H1 (cell line): ENCODE results near the gene STRADB. TPM values are rescaled to one million over a fixed set of nuclear protein-coding genes. Genes with fewer than 3 reads are reported as not detected.
"Not testable (repeated sequence)": the region's sequence is repeated elsewhere in the genome, so short reads cannot be mapped to it uniquely, and the experiment has no call there.

Experiments used
- CTCF ChIA-PET: fragments of 300-600 bp; sonication (Branson Sonifier 250); formaldehyde crosslinking; loops from one replicate; lab custom pipeline; 2021; ENCODE audit not compliant: partially characterized antibody; lab: Charles Lee
- POLR2A ChIA-PET: fragments of 300-600 bp; sonication (Branson Sonifier 250); formaldehyde crosslinking; loops from one replicate; lab custom pipeline; 2021; ENCODE audit warnings: inconsistent platforms; ENCODE audit not compliant: partially characterized antibody; lab: Charles Lee
- DNase-seq, 2 experiments: peaks; one replicate each; pipeline versions ENCODE4 v3.0.0 to v3.0.0-alpha.2; 2010 to 2022; ENCODE audit warnings: low spot score in 2 of 2, low read depth in 1 of 2, mixed read lengths in 1 of 2
- FAIRE-seq: peaks from 2 replicates; lab custom pipeline; 2011; peaks lifted over from hg19 to GRCh38; lab: Jason Lieb, UNC
- H2AFZ ChIP-seq: 2 replicates; pipeline ENCODE4 v1.8.1; 2012; ENCODE audit warnings: low read length, inconsistent platforms
- H2AK5ac ChIP-seq: 2 replicates; pipeline ENCODE4 v1.6.1; 2013; ENCODE audit warnings: low read depth, low read length
- H2BK120ac ChIP-seq: replicated peaks from 2 replicates; pipeline ENCODE3; 2013; ENCODE audit warnings: low read depth, low read length, inconsistent platforms
- H2BK12ac ChIP-seq: 2 replicates; pipeline ENCODE4 v1.6.1; 2013; ENCODE audit warnings: low read depth, low read length
- H2BK15ac ChIP-seq: 2 replicates; pipeline ENCODE4 v1.6.1; 2013; ENCODE audit warnings: low read length
- H2BK20ac ChIP-seq: 2 replicates; pipeline ENCODE4 v1.6.1; 2013; ENCODE audit warnings: low read length
- H2BK5ac ChIP-seq: 2 replicates; pipeline ENCODE4 v1.6.1; 2013; ENCODE audit warnings: low read depth, low read length
- H3K14ac ChIP-seq: 2 replicates; pipeline ENCODE4 v1.6.1; 2013; ENCODE audit warnings: inconsistent platforms; ENCODE audit not compliant: insufficient read length
- H3K18ac ChIP-seq: 2 replicates; pipeline ENCODE4 v1.6.1; 2013; ENCODE audit warnings: low read length; ENCODE audit errors: extremely low read depth
- H3K23ac ChIP-seq: 2 replicates; pipeline ENCODE4 v1.6.1; 2013; ENCODE audit warnings: inconsistent platforms; ENCODE audit not compliant: insufficient read length
- H3K23me2 ChIP-seq: 2 replicates; pipeline ENCODE4 v1.6.1; 2013; ENCODE audit warnings: low read depth, low read length
- H3K27ac ChIP-seq: 2 replicates; pipeline ENCODE4 v1.6.1; 2011; ENCODE audit warnings: low read depth, low read length, inconsistent platforms
- H3K27me3 ChIP-seq, 4 experiments: replicated peaks in 1 of 4; 1 replicate in 1 of 4; 2 replicates in 3 of 4; pipeline versions ENCODE4 v1.6.1 to v1.8.1; 2011 to 2013; ENCODE audit warnings: low read length in 3 of 4, mild to moderate bottlenecking in 3 of 4, inconsistent platforms in 2 of 4, mixed read lengths in 2 of 4, moderate library complexity in 1 of 4; ENCODE audit not compliant: control insufficient read depth in 3 of 4, insufficient read depth in 3 of 4; ENCODE audit errors: extremely low read depth in 1 of 4
- H3K36me3 ChIP-seq, 4 experiments: 2 replicates each; pipeline versions ENCODE4 v1.6.1 to v1.8.1; 2011 to 2013; ENCODE audit warnings: mild to moderate bottlenecking in 4 of 4, low read length in 3 of 4, moderate library complexity in 2 of 4, control low read depth in 1 of 4, inconsistent platforms in 1 of 4; ENCODE audit not compliant: insufficient read depth in 4 of 4, control insufficient read depth in 2 of 4
- H3K4ac ChIP-seq: replicated peaks from 2 replicates; pipeline ENCODE3; 2013; ENCODE audit warnings: low read length, low read depth, mixed read lengths, inconsistent platforms; ENCODE audit not compliant: insufficient read length
- H3K4me1 ChIP-seq, 4 experiments: replicated peaks in 1 of 4; 1 replicate in 1 of 4; 2 replicates in 3 of 4; pipeline versions ENCODE4 v1.6.1 to v1.8.1; 2011 to 2013; ENCODE audit warnings: low read length in 3 of 4, inconsistent platforms in 2 of 4, mixed read lengths in 1 of 4; ENCODE audit not compliant: insufficient read depth in 4 of 4, control insufficient read depth in 3 of 4
- H3K4me2 ChIP-seq, 2 experiments: 2 replicates each; pipeline versions ENCODE4 v1.6.1 to v1.8.1; 2011 to 2013; ENCODE audit warnings: low read depth in 2 of 2, low read length in 2 of 2, control low read depth in 1 of 2, inconsistent platforms in 1 of 2, mild to moderate bottlenecking in 1 of 2; ENCODE audit not compliant: insufficient read depth in 1 of 2
- H3K4me3 ChIP-seq, 4 experiments: fragments of 200-600, 300-600 bp in 1 of 4; sonication (generic), shearing (Covaris generic), sonication (Bioruptor Twin) in 1 of 4; 2 replicates each; pipeline versions ENCODE4 v1.5.1 to v1.8.1; 2011 to 2016; ENCODE audit warnings: low read length in 4 of 4, low read depth in 3 of 4, control low read depth in 2 of 4, inconsistent platforms in 2 of 4, mild to moderate bottlenecking in 2 of 4, mixed read lengths in 1 of 4, moderate library complexity in 1 of 4; ENCODE audit not compliant: insufficient read depth in 2 of 4; ENCODE audit errors: extremely low read depth in 1 of 4
- H3K56ac ChIP-seq: replicated peaks from 2 replicates; pipeline ENCODE3; 2013; ENCODE audit warnings: low read depth, mild to moderate bottlenecking, mixed read lengths, low read length, inconsistent platforms; ENCODE audit not compliant: insufficient read length
- H3K79me1 ChIP-seq: 2 replicates; pipeline ENCODE4 v1.6.1; 2013; ENCODE audit warnings: low read depth, low read length, control low read depth
- H3K79me2 ChIP-seq, 2 experiments: 2 replicates each; pipeline versions ENCODE4 v1.6.1 to v1.8.1; 2012 to 2013; ENCODE audit warnings: low read length in 2 of 2, mild to moderate bottlenecking in 2 of 2, inconsistent platforms in 1 of 2; ENCODE audit not compliant: insufficient read depth in 2 of 2, control insufficient read depth in 1 of 2
- H3K9ac ChIP-seq, 4 experiments: replicated peaks in 1 of 4; 1 replicate in 1 of 4; 2 replicates in 3 of 4; pipeline versions ENCODE4 v1.6.1 to v1.8.1; 2011 to 2013; ENCODE audit warnings: low read depth in 3 of 4, low read length in 3 of 4, control low read depth in 2 of 4, mild to moderate bottlenecking in 2 of 4, moderate library complexity in 2 of 4, inconsistent platforms in 1 of 4; ENCODE audit errors: extremely low read depth in 1 of 4
- H3K9me3 ChIP-seq, 2 experiments: 2 replicates each; pipeline versions ENCODE4 v1.6.1 to v1.8.1; 2012 to 2013; ENCODE audit warnings: mild to moderate bottlenecking in 2 of 2, moderate library complexity in 2 of 2, control low read depth in 1 of 2, inconsistent platforms in 1 of 2, low read depth in 1 of 2, low read length in 1 of 2, mixed read lengths in 1 of 2; ENCODE audit not compliant: insufficient read depth in 2 of 2
- H4K20me1 ChIP-seq, 2 experiments: replicated peaks in 1 of 2; 2 replicates each; pipeline versions ENCODE3 to v1.8.1; 2011 to 2013; ENCODE audit warnings: inconsistent platforms in 2 of 2, low read length in 2 of 2, mild to moderate bottlenecking in 1 of 2; ENCODE audit not compliant: insufficient read depth in 2 of 2, control insufficient read depth in 1 of 2
- H4K5ac ChIP-seq: 2 replicates; pipeline ENCODE4 v1.6.1; 2013; ENCODE audit warnings: low read length, low read depth, mixed read lengths, inconsistent platforms; ENCODE audit not compliant: insufficient read length
- H4K8ac ChIP-seq: 2 replicates; pipeline ENCODE4 v1.8.0; 2013; ENCODE audit warnings: mild to moderate bottlenecking, moderate library complexity, low read length, inconsistent platforms; ENCODE audit not compliant: insufficient read depth; ENCODE audit errors: extremely low read depth
- H4K91ac ChIP-seq: replicated peaks from 2 replicates; pipeline ENCODE3; 2013; ENCODE audit warnings: low read length, mixed read lengths, inconsistent platforms; ENCODE audit not compliant: insufficient read length
- WGBS, 2 experiments: shearing (Covaris generic) in 1 of 2; methylation state at CpG; one replicate each; pipeline versions ENCODE4 v1.1.6 to v1.1.7; 2013 to 2015; ENCODE audit warnings: low lambda C conversion rate in 2 of 2, mixed read lengths in 2 of 2, inconsistent platforms in 1 of 2, low coverage in 1 of 2, missing lambda C conversion rate in 1 of 2; ENCODE audit not compliant: insufficient replicate concordance in 2 of 2, insufficient coverage in 1 of 2, insufficient read length in 1 of 2; ENCODE audit errors: extremely low coverage in 1 of 2, missing lambda C conversion rate in 1 of 2; 5-methylcytosine and 5-hydroxymethylcytosine counted together
- polyA plus RNA-seq, 7 experiments: library from polyadenylated mRNA; depleted of rRNA in 3 of 7; stranded (reverse) in 5 of 7; unstranded in 2 of 7; fragments of >200 nt in 5 of 7; fragments of 200-250 nt in 2 of 7; gene quantifications; 1 replicate in 5 of 7; 2 replicates in 1 of 7; 4 replicates in 1 of 7; pipeline versions ENCODE4 v1.2.1 to v1.2.3, GENCODE V29; 2011 to 2013; ENCODE audit warnings: missing spikeins in 2 of 7, mixed read lengths in 2 of 7
- total RNA-seq: library from RNA; stranded (reverse); fragmentation: NEBNext Ultra II Directional; extraction: Animal tissue kit (Norgen Biotek cat#: 25700); gene quantifications from 2 replicates; pipeline ENCODE4 v1.2.1, GENCODE V29; 2021

The STRADB gene
- total and polyA plus RNA-seq, 2 of the 8 experiments (the other 6 are each of a cell fraction or from before 2014, with no cell fraction given), result 20.9 to 34.9 TPM

DNA sequence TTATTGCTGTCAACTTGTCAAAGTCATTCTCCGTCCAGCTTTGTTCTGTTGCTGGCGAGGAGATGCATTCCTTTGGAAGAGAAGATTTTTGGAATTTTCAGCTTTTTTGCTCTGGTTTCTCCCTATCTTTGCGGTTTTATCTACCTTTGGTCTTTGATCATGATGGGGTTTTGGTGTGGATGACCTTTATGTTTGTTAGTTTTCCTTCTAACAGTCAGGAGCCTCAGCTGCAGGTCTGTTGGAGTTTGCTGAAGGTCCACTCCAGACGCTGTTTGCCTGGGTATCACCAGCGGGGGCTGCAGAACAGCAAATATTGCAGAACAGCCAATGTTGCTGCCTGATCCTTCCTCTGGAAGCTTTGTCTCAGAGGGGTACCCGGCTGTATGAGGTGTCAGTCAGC, 21.7 kb upstream of the STRADB start:
- H3K4me1 ChIP-seq, H3K4me2 ChIP-seq, FAIRE-seq, H2BK120ac ChIP-seq, H3K23ac ChIP-seq, H3K36me3 ChIP-seq, H3K4ac ChIP-seq, H3K4me3 ChIP-seq, H3K9ac ChIP-seq, H2AFZ ChIP-seq, H4K91ac ChIP-seq, H4K20me1 ChIP-seq, DNase-seq, H3K27me3 ChIP-seq, H3K56ac ChIP-seq, H3K79me1 ChIP-seq, H3K23me2 ChIP-seq, H3K14ac ChIP-seq, H4K8ac ChIP-seq, H2AK5ac ChIP-seq, H3K18ac ChIP-seq, H2BK15ac ChIP-seq, H3K79me2 ChIP-seq, H4K5ac ChIP-seq, H2BK12ac ChIP-seq, CTCF ChIA-PET, H2BK20ac ChIP-seq, H2BK5ac ChIP-seq, H3K27ac ChIP-seq: not testable (repeated sequence)
- H3K9me3 ChIP-seq, result peaks cover 11 to 12% of the 10 kb centered on the region in 2 experiments; a peak in 2 of 4 replicates
- POLR2A ChIA-PET, result interaction anchor here (1.1 kb wide), 1 partner anchor 16 kb away, joined by 4 read pairs; no protein-coding TSS in a partner anchor
- 90% methylated on average over 6 of the region's 6 CpGs; no CpG with 5 or more reads in 1 of the 2 experiments for WGBS, 2 experiments

DNA sequence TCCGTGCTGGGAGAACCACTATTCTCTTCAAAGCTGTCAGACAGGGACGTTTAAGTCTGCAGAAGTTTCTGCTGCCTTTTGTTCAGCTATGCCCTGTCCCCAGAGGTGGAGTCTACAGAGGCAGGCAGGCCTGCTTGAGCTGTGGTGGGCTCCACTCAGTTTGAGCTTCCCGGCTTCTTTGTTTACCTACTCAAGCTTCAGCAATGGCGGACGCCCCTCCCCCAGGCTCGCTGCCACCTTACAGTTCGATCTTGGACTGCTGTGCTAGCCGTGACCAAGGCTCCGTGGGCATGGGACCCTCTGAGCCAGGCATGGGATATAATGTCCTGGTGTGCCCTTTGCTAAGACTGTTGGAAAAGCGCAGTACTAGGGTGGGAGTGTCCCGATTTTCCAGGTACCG, 21.2 kb upstream of the STRADB start:
- FAIRE-seq, H2BK5ac ChIP-seq, H3K56ac ChIP-seq, H3K4me1 ChIP-seq, H3K79me2 ChIP-seq, H3K18ac ChIP-seq, H4K91ac ChIP-seq, H2BK12ac ChIP-seq, H2BK15ac ChIP-seq, H3K79me1 ChIP-seq, H3K4me2 ChIP-seq, H3K4me3 ChIP-seq, H3K36me3 ChIP-seq, H3K23ac ChIP-seq, H4K20me1 ChIP-seq, H3K4ac ChIP-seq, H3K23me2 ChIP-seq, H2AK5ac ChIP-seq, CTCF ChIA-PET, H3K27ac ChIP-seq, DNase-seq, H3K27me3 ChIP-seq, H2BK120ac ChIP-seq, H2BK20ac ChIP-seq, H4K5ac ChIP-seq, H4K8ac ChIP-seq, H3K14ac ChIP-seq, H2AFZ ChIP-seq, H3K9ac ChIP-seq: not testable (repeated sequence)
- H3K9me3 ChIP-seq, result peaks cover 11 to 12% of the 10 kb centered on the region in 2 experiments; a peak in 2 of 4 replicates
- 97% methylated on average over 9 of the region's 12 CpGs; no CpG with 5 or more reads in 1 of the 2 experiments for WGBS, 2 experiments
- POLR2A ChIA-PET, result interaction anchor here (1.1 to 1.6 kb wide), 2 partner anchors 9 to 16 kb away, joined by 3 to 4 read pairs; no protein-coding TSS in a partner anchor
